H9 (cell line): ENCODE measurements around the gene LILRB5. TPM values are rescaled to one million over a fixed set of nuclear protein-coding genes. Genes with fewer than 3 reads are reported as not detected.

ENCODE experiments used
- DNase-seq: peaks from one replicate; pipeline ENCODE4 v3.0.0-alpha.2; 2017
- H2AFZ ChIP-seq: one replicate; pipeline ENCODE4 v1.6.1; 2013; ENCODE audit warnings: mild to moderate bottlenecking, low read length, control low read depth, moderate library complexity
- H2AK5ac ChIP-seq: 2 replicates; pipeline ENCODE4 v1.6.1; 2013; ENCODE audit warnings: low read length, control low read depth, mixed read lengths; ENCODE audit not compliant: insufficient read length
- H2BK120ac ChIP-seq: one replicate; pipeline ENCODE4 v1.6.1; 2013; ENCODE audit warnings: low read depth, mild to moderate bottlenecking, low read length, control low read depth, inconsistent platforms; ENCODE audit not compliant: poor library complexity, severe bottlenecking
- H2BK12ac ChIP-seq: 2 replicates; pipeline ENCODE4 v1.6.1; 2013; ENCODE audit warnings: low read length, control low read depth, mixed read lengths, low read depth; ENCODE audit not compliant: insufficient read length
- H2BK15ac ChIP-seq: 2 replicates; pipeline ENCODE4 v1.6.1; 2013; ENCODE audit warnings: low read depth, low read length, control low read depth
- H2BK20ac ChIP-seq: one replicate; pipeline ENCODE4 v1.6.1; 2013; ENCODE audit warnings: low read depth, mild to moderate bottlenecking, low read length, control low read depth, inconsistent platforms; ENCODE audit not compliant: poor library complexity, severe bottlenecking
- H2BK5ac ChIP-seq: 2 replicates; pipeline ENCODE4 v1.6.1; 2013; ENCODE audit warnings: low read length, control low read depth, mixed read lengths; ENCODE audit not compliant: insufficient read length
- H3K14ac ChIP-seq: 2 replicates; pipeline ENCODE4 v1.6.1; 2013; ENCODE audit warnings: low read length, control low read depth; ENCODE audit not compliant: insufficient read depth
- H3K18ac ChIP-seq: 2 replicates; pipeline ENCODE4 v1.6.1; 2013; ENCODE audit warnings: low read depth, mild to moderate bottlenecking, mixed read lengths, low read length, control low read depth; ENCODE audit not compliant: insufficient read length
- H3K23ac ChIP-seq: 2 replicates; pipeline ENCODE4 v1.6.1; 2013; ENCODE audit warnings: low read length, control low read depth, mixed read lengths, low read depth; ENCODE audit not compliant: insufficient read length
- H3K23me2 ChIP-seq: 2 replicates; pipeline ENCODE4 v1.6.1; 2013; ENCODE audit warnings: low read depth, mild to moderate bottlenecking, mixed read lengths, low read length, control low read depth; ENCODE audit not compliant: insufficient read length, poor library complexity, severe bottlenecking
- H3K27ac ChIP-seq: 2 replicates; pipeline ENCODE4 v1.5.1; 2013; ENCODE audit warnings: low read length, control low read depth, mixed read lengths, low read depth; ENCODE audit not compliant: insufficient read length
- H3K27me3 ChIP-seq: 2 replicates; pipeline ENCODE4 v1.6.1; 2013; ENCODE audit warnings: low read length, control low read depth, inconsistent platforms; ENCODE audit not compliant: insufficient read depth
- H3K4ac ChIP-seq: 2 replicates; pipeline ENCODE4 v1.6.1; 2013; ENCODE audit warnings: low read depth, mild to moderate bottlenecking, control low read depth, inconsistent platforms, low read length, moderate library complexity
- H3K4me1 ChIP-seq: 2 replicates; pipeline ENCODE4 v1.6.1; 2013; ENCODE audit warnings: low read length, control low read depth, inconsistent platforms; ENCODE audit not compliant: insufficient read depth
- H3K4me2 ChIP-seq: 2 replicates; pipeline ENCODE4 v1.6.1; 2013; ENCODE audit warnings: low read length, control low read depth, mixed read lengths; ENCODE audit not compliant: insufficient read length, insufficient read depth
- H3K56ac ChIP-seq: 2 replicates; pipeline ENCODE4 v1.6.1; 2013; ENCODE audit warnings: low read depth, mild to moderate bottlenecking, mixed read lengths, low read length, control low read depth; ENCODE audit not compliant: insufficient read length
- H3K79me1 ChIP-seq: 2 replicates; pipeline ENCODE4 v1.6.1; 2013; ENCODE audit warnings: low read depth, mild to moderate bottlenecking, moderate library complexity, low read length, control low read depth, inconsistent platforms; ENCODE audit not compliant: insufficient read depth, poor library complexity, severe bottlenecking
- H3K79me2 ChIP-seq: 2 replicates; pipeline ENCODE4 v1.6.1; 2013; ENCODE audit warnings: low read length, control low read depth, inconsistent platforms; ENCODE audit not compliant: insufficient read depth
- H3K9ac ChIP-seq: 2 replicates; pipeline ENCODE4 v1.6.1; 2013; ENCODE audit warnings: low read length, control low read depth, mixed read lengths; ENCODE audit not compliant: insufficient read length; ENCODE audit errors: extremely low read depth
- H3K9me3 ChIP-seq: one replicate; pipeline ENCODE4 v1.6.1; 2013; ENCODE audit warnings: low read depth, low read length, inconsistent platforms; ENCODE audit not compliant: control insufficient read depth
- H3T11ph ChIP-seq: one replicate; pipeline ENCODE4 v1.6.1; 2013; ENCODE audit warnings: mild to moderate bottlenecking, low read length, control low read depth, inconsistent platforms
- H4K20me1 ChIP-seq: one replicate; pipeline ENCODE4 v1.6.1; 2013; ENCODE audit not compliant: control insufficient read depth, insufficient read length, insufficient read depth
- H4K5ac ChIP-seq: 2 replicates; pipeline ENCODE4 v1.6.1; 2013; ENCODE audit warnings: low read depth, mild to moderate bottlenecking, mixed read lengths, low read length, control low read depth; ENCODE audit not compliant: insufficient read length
- H4K8ac ChIP-seq: replicated peaks from 2 replicates; pipeline ENCODE4 v1.6.1; 2013; ENCODE audit warnings: low read length, control low read depth, mixed read lengths, low read depth; ENCODE audit not compliant: insufficient read length
- H4K91ac ChIP-seq: 2 replicates; pipeline ENCODE4 v1.6.1; 2013; ENCODE audit warnings: low read depth, mild to moderate bottlenecking, moderate library complexity, mixed read lengths, low read length, control low read depth; ENCODE audit not compliant: insufficient read length
- H3K27ac Mint-ChIP-seq, 3 experiments: 2 replicates in 2 of 3; 3 replicates in 1 of 3; pipeline ENCODE4 v1.8.0; 2020 to 2021; ENCODE audit warnings: mixed read lengths in 3 of 3, mild to moderate bottlenecking in 1 of 3, moderate library complexity in 1 of 3
- H3K27me3 Mint-ChIP-seq: 2 replicates; pipeline ENCODE4 v1.8.0; 2021; ENCODE audit warnings: low read depth, mild to moderate bottlenecking, moderate library complexity, mixed read lengths
- H3K36me3 Mint-ChIP-seq, 3 experiments: 2 replicates in 2 of 3; 3 replicates in 1 of 3; pipeline ENCODE4 v1.8.0; 2020 to 2021; ENCODE audit warnings: low read depth in 3 of 3, mixed read lengths in 3 of 3; ENCODE audit not compliant: insufficient read depth in 1 of 3
- H3K4me1 Mint-ChIP-seq, 2 experiments: 2 replicates each; pipeline ENCODE4 v1.8.0; 2020; ENCODE audit warnings: mixed read lengths in 2 of 2
- H3K4me3 Mint-ChIP-seq, 2 experiments: 2 replicates in 1 of 2; 3 replicates in 1 of 2; pipeline ENCODE4 v1.8.0; 2020 to 2021; ENCODE audit warnings: mild to moderate bottlenecking in 2 of 2, mixed read lengths in 2 of 2, moderate library complexity in 1 of 2
- H3K9me3 Mint-ChIP-seq, 2 experiments: 2 replicates in 1 of 2; 3 replicates in 1 of 2; pipeline ENCODE4 v1.8.0; 2020; ENCODE audit warnings: mild to moderate bottlenecking in 2 of 2, mixed read lengths in 2 of 2, moderate library complexity in 1 of 2
- WGBS: extraction: QIAGEN DNeasy Blood & Tissue Kit; methylation state at CpG from one replicate; pipeline ENCODE4 v1.1.7; 2013; ENCODE audit warnings: missing lambda C conversion rate, low lambda C conversion rate, mixed read lengths; ENCODE audit not compliant: insufficient read length; ENCODE audit errors: extremely low coverage; 5-methylcytosine and 5-hydroxymethylcytosine counted together
- total RNA-seq: library from RNA; stranded (reverse); gene quantifications from 2 replicates; pipeline ENCODE4 v1.2.1, GENCODE V29; 2021
- TF ChIP-seq, protein P1 (sequence below): fragments of 200-600 bp; sonication (generic); conservative IDR thresholded peaks from 3 replicates; pipeline ENCODE4 v1.8.0; 2021; ENCODE audit warnings: antibody characterized with exemption, mild to moderate bottlenecking

Gene LILRB5
- total RNA-seq, 1 experiment from 2014 or later: 0.09 TPM

- H3K36me3 Mint-ChIP-seq: no peaks in the 10 kb centered on the region
- no peak for DNase-seq
- H3K4me1 Mint-ChIP-seq: peaks cover 3 to 6% of the 10 kb centered on the region in 2 experiments; a peak in 2 of 4 replicates
Measured at GRCh38 chr19:54271106-54271505, 14.0 kb upstream of the LILRB5 start.

More at GRCh38 chr19:54271106-54271505, 14.0 kb upstream of the LILRB5 start:
- Histone ChIP-seq H3K18ac (no peak overlapping the region), H3K56ac (no peak overlapping the region), H3K79me2 (no peaks in the 10 kb centered on the region), H4K5ac (no peak overlapping the region), H3K14ac (no peak overlapping the region), H3K4me2 (no peak overlapping the region), H4K8ac (no peak overlapping the region), H3K27me3 (no peaks in the 10 kb centered on the region), H3K27ac (no peak overlapping the region), H2AK5ac (no peak overlapping the region), H2BK15ac (no peak overlapping the region), H3K9ac (no peak overlapping the region), H3K23me2 (no peaks in the 10 kb centered on the region), H3T11ph (no peak overlapping the region), H2BK20ac (no peak overlapping the region), H4K91ac (no peak overlapping the region), H2BK120ac (no peak overlapping the region), H3K9me3 (no peaks in the 10 kb centered on the region), H2AFZ (no peak overlapping the region), H3K23ac (no peak overlapping the region), H3K4me1 (no peaks in the 10 kb centered on the region), H3K79me1 (no peaks in the 10 kb centered on the region), H2BK12ac (no peak overlapping the region), H4K20me1 (no peaks in the 10 kb centered on the region), H3K4ac (no peak overlapping the region), H2BK5ac (no peak overlapping the region)
- Mint-ChIP-seq H3K27ac (no peak overlapping the region), H3K4me3 (no peak overlapping the region), H3K9me3 (peaks cover 0 to 31% of the 10 kb centered on the region in 2 experiments; a peak in 2 of 5 replicates), H3K27me3 (peaks cover 59% of the 10 kb centered on the region)
- no CpG with 5 or more reads among the region's 8 CpGs for WGBS
- TF ChIP-seq, protein P1, sequence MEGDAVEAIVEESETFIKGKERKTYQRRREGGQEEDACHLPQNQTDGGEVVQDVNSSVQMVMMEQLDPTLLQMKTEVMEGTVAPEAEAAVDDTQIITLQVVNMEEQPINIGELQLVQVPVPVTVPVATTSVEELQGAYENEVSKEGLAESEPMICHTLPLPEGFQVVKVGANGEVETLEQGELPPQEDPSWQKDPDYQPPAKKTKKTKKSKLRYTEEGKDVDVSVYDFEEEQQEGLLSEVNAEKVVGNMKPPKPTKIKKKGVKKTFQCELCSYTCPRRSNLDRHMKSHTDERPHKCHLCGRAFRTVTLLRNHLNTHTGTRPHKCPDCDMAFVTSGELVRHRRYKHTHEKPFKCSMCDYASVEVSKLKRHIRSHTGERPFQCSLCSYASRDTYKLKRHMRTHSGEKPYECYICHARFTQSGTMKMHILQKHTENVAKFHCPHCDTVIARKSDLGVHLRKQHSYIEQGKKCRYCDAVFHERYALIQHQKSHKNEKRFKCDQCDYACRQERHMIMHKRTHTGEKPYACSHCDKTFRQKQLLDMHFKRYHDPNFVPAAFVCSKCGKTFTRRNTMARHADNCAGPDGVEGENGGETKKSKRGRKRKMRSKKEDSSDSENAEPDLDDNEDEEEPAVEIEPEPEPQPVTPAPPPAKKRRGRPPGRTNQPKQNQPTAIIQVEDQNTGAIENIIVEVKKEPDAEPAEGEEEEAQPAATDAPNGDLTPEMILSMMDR: no peak
